ENCODE results near the gene LGI1. TPM values are rescaled to one million over a fixed set of nuclear protein-coding genes. Genes with fewer than 3 reads are reported as not detected.

Gene LGI1
- total and polyA plus RNA-seq, 12 donors: 0.38 to 5.9 (median 1.4) TPM; not detected in 4

DNA sequence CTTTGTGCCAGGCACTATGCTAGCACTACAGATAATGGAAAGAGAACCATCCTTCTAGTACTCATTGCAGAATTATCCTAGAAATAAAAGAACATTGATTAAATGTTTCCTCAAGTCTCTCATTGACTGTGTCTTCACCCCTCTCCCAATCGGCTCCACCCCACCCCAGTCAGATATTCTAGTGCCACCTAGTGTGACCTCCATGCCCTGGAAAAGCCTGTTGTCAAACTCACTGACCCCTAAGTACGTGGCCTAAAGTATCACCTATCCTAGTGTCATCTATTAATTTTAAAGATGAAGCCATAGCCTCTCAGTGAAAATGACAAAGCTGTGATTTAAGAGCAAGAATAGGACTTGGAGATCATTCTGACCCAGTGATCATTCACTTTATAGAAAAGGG, 26.3 kb downstream of the LGI1 start:
- TF ChIP-seq POLR2A (IDR thresholded peaks at IDR 0.05): no peak
- TF ChIP-seq, protein P1, sequence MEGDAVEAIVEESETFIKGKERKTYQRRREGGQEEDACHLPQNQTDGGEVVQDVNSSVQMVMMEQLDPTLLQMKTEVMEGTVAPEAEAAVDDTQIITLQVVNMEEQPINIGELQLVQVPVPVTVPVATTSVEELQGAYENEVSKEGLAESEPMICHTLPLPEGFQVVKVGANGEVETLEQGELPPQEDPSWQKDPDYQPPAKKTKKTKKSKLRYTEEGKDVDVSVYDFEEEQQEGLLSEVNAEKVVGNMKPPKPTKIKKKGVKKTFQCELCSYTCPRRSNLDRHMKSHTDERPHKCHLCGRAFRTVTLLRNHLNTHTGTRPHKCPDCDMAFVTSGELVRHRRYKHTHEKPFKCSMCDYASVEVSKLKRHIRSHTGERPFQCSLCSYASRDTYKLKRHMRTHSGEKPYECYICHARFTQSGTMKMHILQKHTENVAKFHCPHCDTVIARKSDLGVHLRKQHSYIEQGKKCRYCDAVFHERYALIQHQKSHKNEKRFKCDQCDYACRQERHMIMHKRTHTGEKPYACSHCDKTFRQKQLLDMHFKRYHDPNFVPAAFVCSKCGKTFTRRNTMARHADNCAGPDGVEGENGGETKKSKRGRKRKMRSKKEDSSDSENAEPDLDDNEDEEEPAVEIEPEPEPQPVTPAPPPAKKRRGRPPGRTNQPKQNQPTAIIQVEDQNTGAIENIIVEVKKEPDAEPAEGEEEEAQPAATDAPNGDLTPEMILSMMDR (IDR thresholded peaks at IDR 0.05): no peak
- intact Hi-C loops (cut with DNase I): no loop called here
- 46 to 68% (median 57%) methylated on average over 2 of the region's 2 CpGs for WGBS, 4 donors
- Histone ChIP-seq H3K9me3 (replicated peaks in 1 of 3) (no peaks in the 10 kb centered on the region), H3K27me3 (no peaks in the 10 kb centered on the region), H3K4me1 (replicated peaks in 1 of 2) (no peaks in the 10 kb centered on the region), H3K4me3 (no peak overlapping the region), H3K27ac (no peak overlapping the region), H3K36me3 (replicated peaks in 1 of 2) (no peaks in the 10 kb centered on the region)
- no peak for DNase-seq

GRCh38 chr10:93788413-93789208, 30.9 kb downstream of the LGI1 start:
- Histone ChIP-seq H3K27ac (no peak overlapping the region), H3K27me3 (no peaks in the 10 kb centered on the region), H3K36me3 (replicated peaks in 1 of 2) (no peaks in the 10 kb centered on the region), H3K4me1 (replicated peaks in 1 of 2) (no peaks in the 10 kb centered on the region), H3K9me3 (replicated peaks in 1 of 3) (no peaks in the 10 kb centered on the region), H3K4me3 (no peak overlapping the region)
- intact Hi-C loops (cut with DNase I): no loop called here
- TF ChIP-seq, protein P1 (IDR thresholded peaks at IDR 0.05): no peak
- TF ChIP-seq POLR2A (IDR thresholded peaks at IDR 0.05): no peak
- WGBS, 4 donors: 71 to 82% (median 76%) methylated on average over 3 of the region's 3 CpGs
- DNase-seq: no peak

DNA sequence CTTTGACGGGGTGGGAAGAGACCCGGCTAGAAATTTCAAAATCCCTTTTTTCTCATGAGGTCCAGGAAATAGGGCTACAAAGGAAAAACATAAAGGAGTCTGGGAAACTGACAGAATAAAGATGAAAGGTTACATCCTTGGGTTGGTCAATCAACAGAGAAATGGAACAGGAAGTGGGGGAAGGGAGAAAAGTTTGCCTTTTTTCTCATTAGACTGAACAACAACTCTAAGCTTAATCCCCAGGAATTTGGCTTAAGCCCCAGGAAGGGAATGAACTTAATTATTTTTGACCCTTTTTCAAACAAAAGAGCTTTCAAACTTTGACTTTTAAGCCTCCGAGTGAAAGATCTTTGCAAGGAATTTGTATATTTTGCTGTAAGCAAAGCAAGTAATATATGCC, 32.7 kb downstream of the LGI1 start:
- Histone ChIP-seq H3K9me3 (replicated peaks in 1 of 3) (no peaks in the 10 kb centered on the region), H3K36me3 (replicated peaks in 1 of 2) (no peaks in the 10 kb centered on the region), H3K27ac (no peak overlapping the region), H3K27me3 (no peaks in the 10 kb centered on the region), H3K4me3 (no peak overlapping the region), H3K4me1 (replicated peaks in 1 of 2) (no peaks in the 10 kb centered on the region)
- no peak for DNase-seq
- 37 to 58% (median 52%) methylated on average over 3 of the region's 3 CpGs for WGBS, 4 donors
- TF ChIP-seq, protein P1 (IDR thresholded peaks at IDR 0.05): no peak
- no peak for TF ChIP-seq POLR2A (IDR thresholded peaks at IDR 0.05)
- intact Hi-C loops (cut with DNase I): no loop called here

DNA sequence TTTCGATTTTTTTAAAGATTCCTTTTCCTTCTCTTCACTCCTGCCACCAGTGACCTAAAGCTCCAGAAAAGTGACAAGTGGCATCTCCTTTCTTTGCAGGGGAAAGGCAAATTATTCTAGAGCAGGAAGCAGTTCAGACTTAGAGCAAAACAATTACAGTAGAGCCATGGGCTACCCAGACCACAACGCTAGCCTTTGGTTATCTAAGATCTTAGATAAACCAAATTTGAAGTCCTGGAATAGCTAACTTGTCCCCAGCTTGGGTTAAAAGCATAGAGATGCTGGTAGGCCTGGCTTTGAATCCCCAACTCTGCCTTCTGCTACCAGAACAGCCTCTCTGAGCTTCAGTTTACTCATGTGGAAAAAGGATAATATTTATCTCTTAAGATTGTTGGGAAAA, 38.4 kb downstream of the LGI1 start:
- DNase-seq: no peak
- no peaks in the 10 kb centered on the region for H3K9me3 ChIP-seq (replicated peaks in 1 of 3)
- TF ChIP-seq, protein P1 (IDR thresholded peaks at IDR 0.05): no peak
- TF ChIP-seq POLR2A (IDR thresholded peaks at IDR 0.05): no peak
- no peaks in the 10 kb centered on the region for H3K36me3 ChIP-seq (replicated peaks in 1 of 2)
- H3K27ac ChIP-seq: no peak overlapping the region
- H3K4me3 ChIP-seq: no peak overlapping the region
- H3K4me1 ChIP-seq (replicated peaks in 1 of 2): no peaks in the 10 kb centered on the region
- WGBS, 4 donors: 53 to 77% (median 56%) methylated on average over 2 of the region's 2 CpGs
- intact Hi-C loops (cut with DNase I): no loop called here
- no peaks in the 10 kb centered on the region for H3K27me3 ChIP-seq
